CD1c-positive myeloid dendritic cell (primary cell): ENCODE results near the gene NDUFB10.
"Not testable (repeated sequence)": the region's sequence is repeated elsewhere in the genome, so short reads cannot be mapped to it uniquely, and the experiment has no call there.

Experiments
- DNase-seq: peaks from one replicate; pipeline ENCODE4 v3.0.0-alpha.2; 2016; ENCODE audit errors: extremely low spot score

NDUFB10 gene

GRCh38 chr16:1924095-1924494 is 35.2 kb upstream of the NDUFB10 start:
- DNase-seq = no peak

GRCh38 chr16:1926271-1926670 is 33.1 kb upstream of the NDUFB10 start:
- DNase-seq = no peak

GRCh38 chr16:1929105-1929504 is 30.2 kb upstream of the NDUFB10 start:
- DNase-seq = no peak

GRCh38 chr16:1929578-1930337 is 29.6 kb upstream of the NDUFB10 start:
- peak; percentile 94 for DNase-seq

- DNase-seq = no peak
Measured at GRCh38 chr16:1930338-1930720, 29.0 kb upstream of the NDUFB10 start.

GRCh38 chr16:1932050-1933028 is 27.0 kb upstream of the NDUFB10 start:
- DNase-seq = no peak

- DNase-seq = no peak
Measured at GRCh38 chr16:1933097-1933661, 26.2 kb upstream of the NDUFB10 start.

GRCh38 chr16:1936945-1937479 is 22.3 kb upstream of the NDUFB10 start:
- DNase-seq = no peak

- DNase-seq = peak; percentile 80
Measured at GRCh38 chr16:1938316-1938715, 21.0 kb upstream of the NDUFB10 start.

GRCh38 chr16:1938910-1939309 is 20.4 kb upstream of the NDUFB10 start:
- no peak for DNase-seq

- not testable (repeated sequence) for DNase-seq
Measured at GRCh38 chr16:1939833-1940232, 19.5 kb upstream of the NDUFB10 start.

- peak; percentile 4 for DNase-seq
Measured at GRCh38 chr16:1940273-1941161, 18.8 kb upstream of the NDUFB10 start.

- DNase-seq = no peak
Measured at GRCh38 chr16:1941162-1942046, 17.9 kb upstream of the NDUFB10 start.

- DNase-seq = peak; percentile 81
Measured at GRCh38 chr16:1942047-1942809, 17.1 kb upstream of the NDUFB10 start.

GRCh38 chr16:1942810-1943726 is 16.3 kb upstream of the NDUFB10 start, which contains the start of gene MSRB1:
TSS of gene MSRB1 (minus strand) at chr16:1943199. CDS start at chr16:1943156, 43 bp downstream.
- peak; percentile 100 for DNase-seq

GRCh38 chr16:1944612-1945199 is 14.6 kb upstream of the NDUFB10 start:
- DNase-seq = no peak

- no peak for DNase-seq
Measured at GRCh38 chr16:1945559-1946391, 13.6 kb upstream of the NDUFB10 start.
